Measurements from ENCODE around the gene HOGA1.
"Not testable (repeated sequence)": the region's sequence is repeated elsewhere in the genome, so short reads cannot be mapped to it uniquely, and the experiment has no call there.

The HOGA1 gene

GRCh38 chr10:97584060-97584797, at the start of gene HOGA1:
Gene HOGA1, plus strand, starts transcription at chr10:97584389. Its CDS starts 315 bp downstream, at chr10:97584704.
- DNase-seq = no peak

- no peak for DNase-seq
Observed at GRCh38 chr10:97534746-97535367, 49.3 kb upstream of the HOGA1 start.

GRCh38 chr10:97537186-97537869, 46.9 kb upstream of the HOGA1 start:
- DNase-seq = no peak

GRCh38 chr10:97538411-97538810, 45.8 kb upstream of the HOGA1 start:
- no peak for DNase-seq

- no peak for DNase-seq
Observed at GRCh38 chr10:97538839-97539238, 45.4 kb upstream of the HOGA1 start.

- DNase-seq = no peak
Observed at GRCh38 chr10:97539523-97540200, 44.5 kb upstream of the HOGA1 start.

GRCh38 chr10:97540669-97541500, 43.3 kb upstream of the HOGA1 start:
- DNase-seq = no peak

- DNase-seq = no peak
Observed at GRCh38 chr10:97542169-97543024, 41.8 kb upstream of the HOGA1 start.

- peak; percentile 37 for DNase-seq
Observed at GRCh38 chr10:97543025-97543546, 41.1 kb upstream of the HOGA1 start.

- no peak for DNase-seq
Observed at GRCh38 chr10:97546456-97547270, 37.5 kb upstream of the HOGA1 start.

- no peak for DNase-seq
Observed at GRCh38 chr10:97547271-97547600, 37.0 kb upstream of the HOGA1 start.

GRCh38 chr10:97547962-97548361, 36.2 kb upstream of the HOGA1 start:
- no peak for DNase-seq

GRCh38 chr10:97548828-97549455, 35.2 kb upstream of the HOGA1 start:
- no peak for DNase-seq

- no peak for DNase-seq
Observed at GRCh38 chr10:97549587-97550322, 34.4 kb upstream of the HOGA1 start.

GRCh38 chr10:97550336-97551149, 33.6 kb upstream of the HOGA1 start:
- no peak for DNase-seq

GRCh38 chr10:97551271-97551670, 32.9 kb upstream of the HOGA1 start:
- DNase-seq = no peak

- peak; percentile 13 for DNase-seq
Observed at GRCh38 chr10:97553575-97554031, 30.6 kb upstream of the HOGA1 start.

- DNase-seq = not testable (repeated sequence)
Observed at GRCh38 chr10:97554336-97554735, 29.9 kb upstream of the HOGA1 start.
